GM21423 (cell line): ENCODE data around the gene CD300E.
"Not testable (repeated sequence)": the region's sequence is repeated elsewhere in the genome, so short reads cannot be mapped to it uniquely, and the experiment has no call there.

Experiments used
- ATAC-seq: cut with Tn5 transposase; IDR thresholded peaks from one replicate; pipeline ENCODE4 v1.9.1; 2021; ENCODE audit warnings: mild to moderate bottlenecking, moderate library complexity; ENCODE audit not compliant: unreplicated experiment

The CD300E gene

GRCh38 chr17:74636541-74637085 lies 13.1 kb upstream of the CD300E start:
- not testable (repeated sequence) for ATAC-seq

- no peak for ATAC-seq
These were observed 11.9 kb upstream of the CD300E start for GRCh38 chr17:74635418-74635817.

GRCh38 chr17:74633326-74633725 lies 9.8 kb upstream of the CD300E start:
- no peak for ATAC-seq

GRCh38 chr17:74632617-74633016 lies 9.1 kb upstream of the CD300E start:
- no peak for ATAC-seq

GRCh38 chr17:74631468-74632450 lies 8.2 kb upstream of the CD300E start:
- ATAC-seq, result no peak

GRCh38 chr17:74630251-74630650 lies 6.7 kb upstream of the CD300E start:
- not testable (repeated sequence) for ATAC-seq

GRCh38 chr17:74625661-74626060 lies 2.1 kb upstream of the CD300E start:
- ATAC-seq, result no peak

GRCh38 chr17:74624131-74624530 lies 593 bp upstream of the CD300E start:
- no peak for ATAC-seq

- no peak for ATAC-seq
These were observed 4.4 kb downstream of the CD300E start for GRCh38 chr17:74619077-74619673.

GRCh38 chr17:74618451-74618850 lies 5.1 kb downstream of the CD300E start:
- no peak for ATAC-seq

GRCh38 chr17:74616696-74617095 lies 6.8 kb downstream of the CD300E start:
- no peak for ATAC-seq

GRCh38 chr17:74612046-74612445 lies 11.5 kb downstream of the CD300E start:
- no peak for ATAC-seq

GRCh38 chr17:74610108-74610507 lies 13.4 kb downstream of the CD300E start:
- no peak for ATAC-seq

GRCh38 chr17:74608511-74608910 lies 15.0 kb downstream of the CD300E start:
- ATAC-seq, result no peak

- ATAC-seq, result no peak
These were observed 16.3 kb downstream of the CD300E start for GRCh38 chr17:74607221-74607620.

GRCh38 chr17:74606050-74606449 lies 17.5 kb downstream of the CD300E start:
- no peak for ATAC-seq

GRCh38 chr17:74605361-74605760 lies 18.2 kb downstream of the CD300E start:
- ATAC-seq, result no peak

GRCh38 chr17:74604761-74605160 lies 18.8 kb downstream of the CD300E start:
- no peak for ATAC-seq

- no peak for ATAC-seq
These were observed 19.3 kb downstream of the CD300E start for GRCh38 chr17:74604200-74604599.

- ATAC-seq, result no peak
These were observed 19.8 kb downstream of the CD300E start for GRCh38 chr17:74603746-74604145.

GRCh38 chr17:74603037-74603635 lies 20.4 kb downstream of the CD300E start:
- no peak for ATAC-seq
